ENCODE measurements around the gene ICE1.

ICE1 gene

DNA sequence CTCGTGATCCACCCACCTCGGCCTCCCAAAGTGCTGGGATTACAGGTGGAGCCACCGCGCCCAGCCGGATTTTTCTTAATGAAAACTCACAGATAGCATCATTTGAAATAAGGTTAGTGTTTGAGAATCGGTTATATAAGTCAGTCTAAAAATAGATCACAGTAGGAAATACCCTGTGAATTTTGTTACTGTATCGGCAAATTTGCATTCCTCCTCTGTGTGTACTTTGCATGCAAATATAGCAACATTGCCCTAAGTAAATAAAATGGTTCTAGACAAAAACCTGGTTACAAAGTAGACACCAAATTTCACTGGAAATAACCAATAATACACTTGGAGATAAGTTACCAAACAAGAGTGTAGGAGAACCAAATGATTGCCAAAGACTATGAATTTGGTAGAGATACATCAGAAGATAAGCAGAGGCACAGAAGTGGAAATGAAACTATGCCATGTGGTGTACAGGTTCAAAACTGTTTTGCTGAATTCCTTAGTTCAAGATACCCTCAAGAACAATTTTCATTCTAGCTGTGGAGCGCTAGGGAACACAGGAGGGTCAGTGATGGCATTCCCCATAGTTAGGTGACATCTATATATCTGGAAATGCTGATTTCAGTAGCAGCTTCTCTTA lies 58.1 kb downstream of the ICE1 start:
- TF ChIP-seq, protein P1, sequence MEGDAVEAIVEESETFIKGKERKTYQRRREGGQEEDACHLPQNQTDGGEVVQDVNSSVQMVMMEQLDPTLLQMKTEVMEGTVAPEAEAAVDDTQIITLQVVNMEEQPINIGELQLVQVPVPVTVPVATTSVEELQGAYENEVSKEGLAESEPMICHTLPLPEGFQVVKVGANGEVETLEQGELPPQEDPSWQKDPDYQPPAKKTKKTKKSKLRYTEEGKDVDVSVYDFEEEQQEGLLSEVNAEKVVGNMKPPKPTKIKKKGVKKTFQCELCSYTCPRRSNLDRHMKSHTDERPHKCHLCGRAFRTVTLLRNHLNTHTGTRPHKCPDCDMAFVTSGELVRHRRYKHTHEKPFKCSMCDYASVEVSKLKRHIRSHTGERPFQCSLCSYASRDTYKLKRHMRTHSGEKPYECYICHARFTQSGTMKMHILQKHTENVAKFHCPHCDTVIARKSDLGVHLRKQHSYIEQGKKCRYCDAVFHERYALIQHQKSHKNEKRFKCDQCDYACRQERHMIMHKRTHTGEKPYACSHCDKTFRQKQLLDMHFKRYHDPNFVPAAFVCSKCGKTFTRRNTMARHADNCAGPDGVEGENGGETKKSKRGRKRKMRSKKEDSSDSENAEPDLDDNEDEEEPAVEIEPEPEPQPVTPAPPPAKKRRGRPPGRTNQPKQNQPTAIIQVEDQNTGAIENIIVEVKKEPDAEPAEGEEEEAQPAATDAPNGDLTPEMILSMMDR (IDR thresholded peaks at IDR 0.05), result no peak

DNA sequence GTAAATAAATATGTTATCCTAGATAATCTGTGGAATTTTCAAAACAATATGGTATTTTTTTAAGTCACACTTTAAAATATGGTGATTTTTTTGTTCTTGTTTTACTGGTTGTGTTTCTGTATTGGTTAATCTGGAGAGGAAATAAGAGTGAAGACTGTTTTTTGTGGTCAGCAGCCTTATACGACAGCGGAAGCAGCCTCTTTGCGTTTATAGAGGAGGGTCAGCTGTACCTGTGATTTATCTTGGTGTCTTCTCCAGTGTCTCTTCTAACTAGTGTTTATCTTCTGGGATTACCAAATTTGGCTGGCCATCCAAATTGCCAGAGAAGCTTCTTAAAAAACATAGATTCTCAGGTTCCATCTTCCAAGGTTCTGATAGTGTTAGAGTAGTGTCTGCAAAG lies 58.7 kb downstream of the ICE1 start:
- TF ChIP-seq, protein P1 (IDR thresholded peaks at IDR 0.05), result no peak

DNA sequence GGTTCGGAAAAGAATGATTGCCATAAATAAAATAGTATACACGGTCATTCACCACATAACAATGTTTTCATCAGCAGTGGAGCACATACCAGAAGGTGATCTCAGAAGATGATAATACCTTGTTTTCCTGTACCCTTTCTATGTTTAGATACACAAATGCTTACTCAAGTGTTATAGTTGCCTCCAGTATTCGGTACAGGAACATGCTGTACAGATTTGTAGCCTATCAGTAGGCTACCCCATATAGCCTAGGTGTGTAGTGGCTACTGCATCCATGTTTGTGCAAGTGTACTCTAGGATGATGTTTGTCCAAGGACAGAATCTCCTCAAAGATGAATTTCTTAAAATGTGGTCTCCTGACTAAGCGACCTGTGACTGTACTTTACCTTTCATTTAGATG lies 59.2 kb downstream of the ICE1 start:
- TF ChIP-seq, protein P1 (IDR thresholded peaks at IDR 0.05), result no peak

DNA sequence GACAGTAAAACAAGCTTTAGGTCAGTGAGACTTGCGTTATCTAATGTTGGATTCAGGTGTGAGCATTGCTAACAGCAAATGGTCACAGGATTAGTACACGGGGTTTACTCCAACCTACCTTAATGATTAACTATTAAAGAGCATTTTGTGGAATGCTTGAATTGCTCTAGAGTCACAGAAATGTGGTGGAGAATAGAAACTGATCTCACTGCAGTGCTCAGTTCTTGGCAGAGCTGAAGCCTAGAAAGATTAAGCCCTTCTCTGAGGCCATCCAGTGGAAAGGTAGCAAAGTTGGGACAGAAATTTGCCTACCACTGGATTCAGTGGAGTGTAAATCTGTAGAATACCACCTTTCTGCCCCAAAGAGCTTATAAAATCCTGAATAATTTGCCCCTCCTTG lies 60.9 kb downstream of the ICE1 start:
- TF ChIP-seq, protein P1 (IDR thresholded peaks at IDR 0.05), result no peak

DNA sequence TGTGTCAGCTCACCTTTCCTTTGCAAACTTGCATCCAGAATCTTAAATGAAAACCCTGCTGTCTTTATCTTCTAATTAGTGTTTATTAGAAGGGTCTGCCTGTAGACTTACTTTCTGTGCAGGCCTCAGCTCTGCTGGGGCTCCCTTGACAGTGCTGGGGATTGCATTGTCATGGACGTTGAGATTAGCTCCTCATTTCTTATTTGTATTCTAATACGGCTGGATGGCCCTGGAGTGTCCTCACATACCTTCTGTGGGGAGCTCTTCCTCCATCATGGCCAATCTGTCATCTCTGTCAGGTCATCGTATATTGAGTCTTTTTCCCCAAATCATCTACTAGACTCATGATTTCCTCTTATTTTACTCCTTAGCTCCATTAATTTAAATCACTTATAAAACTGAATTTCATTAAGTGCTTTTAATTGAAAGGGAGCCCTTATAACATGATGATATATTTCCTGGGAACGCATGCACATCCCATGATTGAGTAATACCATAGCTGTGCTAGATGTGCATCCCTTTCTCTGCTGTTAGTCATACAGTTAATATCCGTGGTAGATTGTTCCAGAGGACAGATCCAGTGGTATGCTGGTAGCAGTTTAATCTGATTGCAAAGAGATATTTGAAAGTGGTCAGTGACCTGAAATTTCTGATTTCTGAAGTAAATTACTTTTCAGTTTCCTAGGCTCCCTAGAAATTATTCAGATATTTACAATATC lies 61.6 kb downstream of the ICE1 start:
- TF ChIP-seq, protein P1 (IDR thresholded peaks at IDR 0.05), result no peak

DNA sequence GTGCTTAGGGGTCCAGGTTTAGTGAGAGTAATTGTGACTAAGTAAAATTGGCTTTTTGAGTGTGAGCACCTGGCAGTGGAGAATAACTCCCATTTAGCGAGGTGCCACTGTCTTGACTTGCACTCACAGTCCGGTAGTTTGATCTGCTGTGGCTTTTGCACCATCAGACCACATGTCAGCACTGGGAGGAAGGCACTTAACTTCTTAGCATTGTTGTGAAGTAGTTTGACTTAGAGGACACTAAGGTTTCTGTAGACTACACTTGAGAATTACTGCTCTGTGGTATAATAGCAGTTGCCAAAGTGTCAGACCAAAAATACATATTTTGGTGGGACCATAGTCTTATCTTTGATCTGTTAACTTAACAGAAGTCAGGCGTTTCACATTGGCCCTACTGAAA lies 63.6 kb downstream of the ICE1 start:
- TF ChIP-seq, protein P1 (IDR thresholded peaks at IDR 0.05), result no peak

DNA sequence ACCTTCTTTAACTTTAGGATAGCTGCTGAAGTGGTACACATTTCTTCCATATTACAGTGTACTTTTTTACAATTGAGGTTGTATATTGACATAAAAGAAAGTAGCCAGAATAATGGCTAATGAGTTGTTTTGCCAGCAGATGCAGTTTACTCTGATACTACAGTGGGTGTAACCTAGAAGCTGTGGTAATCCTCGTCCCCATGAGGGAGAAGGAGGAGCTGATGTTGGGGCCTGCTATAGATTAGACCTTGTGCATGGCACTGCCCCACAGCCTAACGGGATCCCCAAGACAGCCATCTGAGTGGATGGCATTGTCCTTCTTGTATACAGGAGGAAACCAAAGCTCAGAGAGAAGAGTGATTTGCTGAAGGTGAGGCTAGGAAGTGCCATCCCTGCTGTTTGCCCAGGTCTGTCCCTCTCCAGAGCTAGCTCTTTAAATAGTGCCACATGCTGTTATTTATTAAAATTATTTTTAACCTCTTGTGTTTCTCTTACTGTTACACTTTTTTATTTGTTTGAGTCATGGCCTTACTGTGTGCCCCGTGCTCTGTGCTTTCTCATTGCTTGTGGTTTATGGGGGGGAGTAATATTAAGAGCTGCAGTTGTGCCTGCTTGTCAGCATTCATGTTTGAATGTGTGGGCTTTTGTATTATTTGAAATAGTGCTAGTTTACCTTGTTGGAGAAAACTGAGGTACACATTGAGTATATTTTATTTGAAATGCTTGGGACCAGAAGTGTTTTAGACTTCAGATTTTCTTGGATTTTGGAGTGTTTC lies 65.3 kb downstream of the ICE1 start:
- TF ChIP-seq, protein P1 (IDR thresholded peaks at IDR 0.05), result no peak

Data from LNCAP (cell line).